GM12873 (cell line): ENCODE data around the gene KCND3.

Experiments used
- TF ChIP-seq, protein P1 (sequence below): IDR thresholded peaks from 2 replicates; pipeline ENCODE4 v1.5.1; 2012; ENCODE audit warnings: low read depth, mild to moderate bottlenecking, moderate library complexity, low read length, control low read depth; ENCODE audit not compliant: insufficient read depth; ENCODE audit errors: missing control alignments

KCND3 gene

DNA sequence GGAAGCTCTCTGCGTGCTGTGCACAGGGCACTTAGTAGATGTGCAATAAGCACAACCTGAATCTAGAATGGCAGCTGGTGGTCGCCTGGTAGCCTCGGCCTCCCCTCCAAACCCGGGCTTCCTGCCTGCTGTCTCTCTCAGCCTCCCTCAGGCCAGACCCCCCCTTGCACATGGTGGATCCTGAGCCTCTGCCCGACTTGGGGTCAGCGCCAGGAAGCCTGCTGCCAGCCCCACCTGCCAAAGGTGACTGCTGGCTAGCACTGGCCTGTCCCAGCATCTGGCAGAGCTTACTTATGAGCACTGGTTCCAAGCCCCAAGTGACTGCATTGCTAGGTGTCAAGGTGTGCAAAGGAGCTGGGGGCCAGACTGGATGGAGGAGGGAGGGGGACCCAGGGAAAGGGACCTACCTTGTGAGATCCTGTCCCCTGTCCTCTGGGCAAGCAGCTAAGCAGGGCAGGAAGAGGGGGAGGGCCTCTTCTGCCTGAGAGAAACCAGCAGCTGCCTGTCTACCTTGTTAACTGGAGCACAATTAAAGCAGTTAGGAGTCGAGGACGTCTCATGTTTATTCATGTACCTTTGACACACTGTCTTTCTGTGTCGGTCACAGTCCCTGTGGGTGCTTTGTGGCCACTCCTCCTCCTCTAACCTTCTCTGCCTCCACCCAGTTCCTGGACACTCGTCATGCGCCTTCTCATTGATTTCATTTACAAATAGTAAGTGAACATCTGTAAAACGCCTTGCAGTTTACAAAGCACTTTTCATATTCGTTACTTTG is 132.9 kb downstream of the KCND3 start:
- TF ChIP-seq, protein P1, sequence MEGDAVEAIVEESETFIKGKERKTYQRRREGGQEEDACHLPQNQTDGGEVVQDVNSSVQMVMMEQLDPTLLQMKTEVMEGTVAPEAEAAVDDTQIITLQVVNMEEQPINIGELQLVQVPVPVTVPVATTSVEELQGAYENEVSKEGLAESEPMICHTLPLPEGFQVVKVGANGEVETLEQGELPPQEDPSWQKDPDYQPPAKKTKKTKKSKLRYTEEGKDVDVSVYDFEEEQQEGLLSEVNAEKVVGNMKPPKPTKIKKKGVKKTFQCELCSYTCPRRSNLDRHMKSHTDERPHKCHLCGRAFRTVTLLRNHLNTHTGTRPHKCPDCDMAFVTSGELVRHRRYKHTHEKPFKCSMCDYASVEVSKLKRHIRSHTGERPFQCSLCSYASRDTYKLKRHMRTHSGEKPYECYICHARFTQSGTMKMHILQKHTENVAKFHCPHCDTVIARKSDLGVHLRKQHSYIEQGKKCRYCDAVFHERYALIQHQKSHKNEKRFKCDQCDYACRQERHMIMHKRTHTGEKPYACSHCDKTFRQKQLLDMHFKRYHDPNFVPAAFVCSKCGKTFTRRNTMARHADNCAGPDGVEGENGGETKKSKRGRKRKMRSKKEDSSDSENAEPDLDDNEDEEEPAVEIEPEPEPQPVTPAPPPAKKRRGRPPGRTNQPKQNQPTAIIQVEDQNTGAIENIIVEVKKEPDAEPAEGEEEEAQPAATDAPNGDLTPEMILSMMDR: no peak

DNA sequence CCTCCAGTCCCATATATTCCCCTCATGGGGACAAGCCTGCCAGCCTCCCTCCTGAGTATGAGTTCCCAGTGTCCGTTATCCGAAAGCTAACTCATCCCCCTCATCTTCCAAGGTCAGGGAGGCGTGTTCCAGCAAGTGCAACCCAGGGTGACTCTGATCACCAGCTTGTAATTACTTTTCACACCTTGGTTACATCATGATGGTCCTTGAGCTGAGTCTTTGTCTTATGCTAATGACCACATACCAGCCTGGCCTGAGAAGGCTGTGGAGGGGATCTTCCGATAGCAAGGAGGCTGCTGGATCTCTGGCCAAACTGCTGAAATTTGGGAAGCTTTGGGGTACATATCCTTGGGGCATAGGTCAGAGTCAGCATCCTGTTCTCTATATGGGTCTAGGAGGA is 134.2 kb downstream of the KCND3 start:
- TF ChIP-seq, protein P1: no peak

- TF ChIP-seq, protein P1: no peak
Observed at GRCh38 chr1:111852261-111852721, 137.2 kb downstream of the KCND3 start.

GRCh38 chr1:111851552-111851951 is 137.9 kb downstream of the KCND3 start:
- TF ChIP-seq, protein P1: no peak

DNA sequence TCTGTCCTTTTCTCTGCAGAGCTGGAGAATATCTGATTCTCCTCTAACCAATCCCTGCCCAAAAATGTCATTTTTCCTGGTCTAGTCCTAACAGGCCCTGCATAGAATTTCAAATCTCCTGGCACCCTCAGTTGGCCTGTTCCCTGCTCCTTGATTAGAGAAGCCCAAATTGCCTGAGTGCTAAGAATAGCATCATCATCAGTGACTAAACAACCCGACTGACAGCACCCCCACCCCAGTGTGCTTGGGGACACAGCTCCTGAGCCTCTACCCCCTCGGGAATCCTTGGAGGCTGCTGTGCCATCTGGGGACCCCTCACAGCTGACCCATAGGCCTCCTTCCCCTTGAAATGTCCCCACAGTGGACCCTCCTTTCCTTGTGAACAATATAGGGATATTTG is 139.4 kb downstream of the KCND3 start:
- TF ChIP-seq, protein P1: no peak

GRCh38 chr1:111848852-111849545 is 140.5 kb downstream of the KCND3 start:
- TF ChIP-seq, protein P1: no peak

DNA sequence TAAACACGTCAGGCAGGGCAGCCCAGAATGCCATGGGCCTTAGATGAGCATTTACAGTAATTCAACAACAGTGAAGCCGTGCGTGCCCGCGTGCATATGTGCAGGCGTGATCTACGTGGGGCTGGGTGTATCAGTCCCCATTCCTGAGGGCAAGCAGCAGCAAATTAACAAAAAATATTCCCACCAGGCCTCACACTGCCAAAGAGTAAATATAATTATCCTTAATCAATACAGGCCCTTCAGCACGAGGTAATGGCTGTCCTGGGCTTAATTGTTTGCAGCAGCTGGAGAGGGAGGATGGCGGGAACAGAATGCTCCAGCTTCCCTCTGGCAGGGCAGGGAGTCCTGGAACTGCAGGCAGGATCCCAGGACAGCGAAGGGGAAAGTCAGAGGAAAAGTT is 142.0 kb downstream of the KCND3 start:
- TF ChIP-seq, protein P1: no peak
